GM23338 (cell line): ENCODE measurements around the gene TOMM40. TPM values are rescaled to one million over a fixed set of nuclear protein-coding genes. Genes with fewer than 3 reads are reported as not detected.

Experiments used
- ATAC-seq: fragments of 200-7000 bp; cut with Tn5 transposase; 3 replicates; pipeline ENCODE4 v1.9.1; 2020
- DNase-seq: peaks from one replicate; pipeline ENCODE4 v3.0.0-alpha.2; 2015; ENCODE audit warnings: low spot score
- H2AFZ ChIP-seq: fragments of 200-600 bp; sonication (generic); 2 replicates; pipeline ENCODE4 v1.8.0; 2016; ENCODE audit warnings: antibody characterized with exemption, mild to moderate bottlenecking, moderate library complexity
- H3F3A ChIP-seq: fragments of 200-600 bp; sonication (generic); replicated peaks from 2 replicates; pipeline ENCODE4 v1.8.0; 2017; ENCODE audit warnings: antibody characterized with exemption, mixed run types, low read depth
- H3K27ac ChIP-seq: fragments of 200-600 bp; sonication (generic); 2 replicates; pipeline ENCODE4 v1.6.1; 2016; ENCODE audit warnings: low read depth
- H3K27me3 ChIP-seq: fragments of 200-600 bp; sonication (generic); 2 replicates; pipeline ENCODE4 v1.8.0; 2016; ENCODE audit warnings: mild to moderate bottlenecking, mixed run types, moderate library complexity; ENCODE audit not compliant: insufficient read depth
- H3K36me3 ChIP-seq: fragments of 200-600 bp; sonication (generic); 2 replicates; pipeline ENCODE4 v1.8.0; 2016; ENCODE audit warnings: mild to moderate bottlenecking; ENCODE audit not compliant: insufficient read depth
- H3K4me1 ChIP-seq: fragments of 200-600 bp; sonication (generic); 2 replicates; pipeline ENCODE4 v1.8.0; 2016; ENCODE audit warnings: mild to moderate bottlenecking, moderate library complexity; ENCODE audit not compliant: insufficient read depth
- H3K4me2 ChIP-seq: fragments of 200-600 bp; sonication (generic); 2 replicates; pipeline ENCODE4 v1.7.1; 2017; ENCODE audit warnings: mixed run types
- H3K4me3 ChIP-seq: fragments of 200-600 bp; sonication (generic); 2 replicates; pipeline ENCODE4 v1.6.1; 2016; ENCODE audit warnings: mixed run types
- H3K79me2 ChIP-seq: fragments of 200-600 bp; sonication (generic); replicated peaks from 2 replicates; pipeline ENCODE4 v1.8.0; 2017; ENCODE audit warnings: mild to moderate bottlenecking; ENCODE audit not compliant: insufficient read depth
- H3K9me2 ChIP-seq: fragments of 200-600 bp; sonication (generic); 2 replicates; pipeline ENCODE4 v1.8.0; 2017; ENCODE audit not compliant: insufficient read depth
- H4K20me1 ChIP-seq: fragments of 200-600 bp; sonication (generic); replicated peaks from 2 replicates; pipeline ENCODE4 v1.8.0; 2017; ENCODE audit warnings: mild to moderate bottlenecking; ENCODE audit not compliant: insufficient read depth
- H3K27ac Mint-ChIP-seq: 2 replicates; pipeline ENCODE4 v1.8.0; 2020; ENCODE audit warnings: inconsistent platforms, mild to moderate bottlenecking, moderate library complexity, mixed read lengths
- H3K27me3 Mint-ChIP-seq: 3 replicates; pipeline ENCODE4 v1.8.0; 2022; ENCODE audit warnings: low read depth, mild to moderate bottlenecking, moderate library complexity, mixed read lengths, inconsistent platforms; ENCODE audit not compliant: insufficient read depth, poor library complexity
- H3K36me3 Mint-ChIP-seq: 3 replicates; pipeline ENCODE4 v1.8.0; 2021; ENCODE audit warnings: low read depth, mild to moderate bottlenecking, inconsistent platforms, moderate library complexity, mixed read lengths
- H3K4me1 Mint-ChIP-seq: 3 replicates; pipeline ENCODE4 v1.8.0; 2020; ENCODE audit warnings: mild to moderate bottlenecking, inconsistent platforms, mixed read lengths
- H3K4me3 Mint-ChIP-seq: 3 replicates; pipeline ENCODE4 v1.8.0; 2021; ENCODE audit warnings: moderate library complexity, mild to moderate bottlenecking, inconsistent platforms, mixed read lengths
- H3K9me3 Mint-ChIP-seq: 3 replicates; pipeline ENCODE4 v1.8.0; 2020; ENCODE audit warnings: moderate library complexity, mild to moderate bottlenecking, inconsistent platforms, mixed read lengths
- CREB1 ChIP-seq: fragments of 250-450 bp; sonication (Bioruptor Pico); IDR thresholded peaks from 2 replicates; pipeline ENCODE4 v1.5.0; 2020; ENCODE audit warnings: low read depth, mild to moderate bottlenecking, moderate library complexity
- EZH2 ChIP-seq: fragments of 200-600 bp; sonication (generic); IDR thresholded peaks from one replicate; pipeline ENCODE4 v1.8.0; 2017; ENCODE audit warnings: antibody characterized with exemption, mild to moderate bottlenecking, low read depth; ENCODE audit not compliant: unreplicated experiment
- STAT1 ChIP-seq: IDR thresholded peaks from one replicate; pipeline ENCODE4 v1.6.1; 2016; ENCODE audit warnings: antibody characterized with exemption; ENCODE audit not compliant: unreplicated experiment
- ZNF114 ChIP-seq: fragments of 250-450 bp; sonication (Bioruptor Pico); IDR thresholded peaks from 2 replicates; pipeline ENCODE4 v1.5.0; 2020; ENCODE audit warnings: mild to moderate bottlenecking, moderate library complexity
- polyA plus RNA-seq: library from polyadenylated mRNA; unstranded; fragments of >200 nt; fragmentation: Nextera tagmentation; extraction: Ambion mirVana; gene quantifications from 2 replicates; pipeline ENCODE4 v1.2.1, GENCODE V29; 2016
- total RNA-seq: library from RNA; depleted of rRNA; stranded (reverse); fragments of >200 nt; shearing (Covaris generic); gene quantifications from 2 replicates; pipeline ENCODE4 v1.2.3, GENCODE V29; 2014
- TF ChIP-seq, protein P1 (sequence below): fragments of 250-450 bp; sonication (Bioruptor Pico); IDR thresholded peaks from 2 replicates; pipeline ENCODE4 v1.5.0; 2020; ENCODE audit warnings: mild to moderate bottlenecking, moderate library complexity
- TF ChIP-seq, protein P2 (sequence below), 2 experiments: fragments of 200-600 bp in 1 of 2; sonication (generic) in 1 of 2; conservative IDR thresholded peaks; 2 replicates each; pipeline versions ENCODE4 v1.5.1 to v1.6.1; 2016 to 2017; ENCODE audit warnings: antibody characterized with exemption in 2 of 2, low read depth in 2 of 2, mild to moderate bottlenecking in 2 of 2, moderate library complexity in 1 of 2
- TF ChIP-seq, protein P3 (sequence below): IDR thresholded peaks from one replicate; pipeline ENCODE4 v1.6.1; 2018; ENCODE audit warnings: antibody characterized with exemption; ENCODE audit not compliant: unreplicated experiment

TOMM40 gene
- total and polyA plus RNA-seq, 2 experiments from 2014 or later: 142 to 273 TPM

DNA sequence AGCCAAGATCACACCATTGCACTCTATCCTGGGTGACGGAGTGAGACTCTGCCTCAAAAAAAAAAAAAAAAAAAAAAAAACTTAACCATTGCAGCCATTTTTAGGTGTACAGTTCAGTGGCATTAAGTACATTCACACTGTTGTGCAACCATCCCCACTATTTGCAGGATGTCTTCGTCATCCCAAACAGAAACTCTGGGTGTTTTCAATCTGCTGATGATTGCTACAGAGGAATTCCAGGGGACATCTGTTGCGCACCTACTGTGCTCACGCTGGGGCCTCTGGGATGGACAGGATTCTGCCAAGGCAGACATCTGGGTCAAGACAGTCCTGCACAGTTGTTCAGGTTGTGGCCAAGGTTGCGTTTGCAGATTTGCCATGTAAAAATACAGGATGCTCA, 48.6 kb downstream of the TOMM40 start:
- H3K79me2 ChIP-seq: no peaks in the 10 kb centered on the region
- H3K9me3 Mint-ChIP-seq: no peaks in the 10 kb centered on the region; the same call in 2 of the 3 replicates
- H3K27me3 Mint-ChIP-seq: peaks cover 13% of the 10 kb centered on the region
- H4K20me1 ChIP-seq: no peaks in the 10 kb centered on the region
- no peak overlapping the region for H3K4me3 Mint-ChIP-seq
- no peaks in the 10 kb centered on the region for H3K36me3 ChIP-seq
- no peaks in the 10 kb centered on the region for H3K27me3 ChIP-seq
- H3K4me1 Mint-ChIP-seq: peaks cover 6% of the 10 kb centered on the region; the same call in 1 of the 3 replicates
- ATAC-seq (no peak), DNase-seq (no peak)
- H3K27ac ChIP-seq: no peak overlapping the region
- H3K27ac Mint-ChIP-seq: no peak overlapping the region
- H3K36me3 Mint-ChIP-seq: no peaks in the 10 kb centered on the region; the same call in 2 of the 3 replicates
- 0 out of 2 replicates have a peak, but pooled peaks cover 5% of the 10 kb centered on the region for H3F3A ChIP-seq
- no peaks in the 10 kb centered on the region for H3K4me1 ChIP-seq
- H3K9me2 ChIP-seq: no peaks in the 10 kb centered on the region
- H3K4me3 ChIP-seq: no peak overlapping the region
- no peak for TF ChIP-seq EZH2
- TF ChIP-seq ZNF114 (CRISPR knock-in tag): no peak
- no peak for TF ChIP-seq CREB1 (CRISPR knock-in tag)
- TF ChIP-seq STAT1: no peak
- H2AFZ ChIP-seq: no peak overlapping the region
- no peak overlapping the region for H3K4me2 ChIP-seq

GRCh38 chr19:44942067-44942571, 51.1 kb downstream of the TOMM40 start, which contains the start of gene APOC4:
TSS of gene APOC4 (plus strand) at chr19:44942237. CDS start at chr19:44942278, 41 bp downstream.
- H3K4me1 ChIP-seq: no peaks in the 10 kb centered on the region
- ATAC-seq (no peak), DNase-seq (no peak)
- no peaks in the 10 kb centered on the region; the same call in 2 of the 3 replicates for H3K9me3 Mint-ChIP-seq
- no peak within 1 kb of the TSS for H3K27ac ChIP-seq
- no peaks in the 10 kb centered on the region for H3K79me2 ChIP-seq
- no peaks in the 10 kb centered on the region; the same call in 2 of the 3 replicates for H3K36me3 Mint-ChIP-seq
- TF ChIP-seq, protein P1, sequence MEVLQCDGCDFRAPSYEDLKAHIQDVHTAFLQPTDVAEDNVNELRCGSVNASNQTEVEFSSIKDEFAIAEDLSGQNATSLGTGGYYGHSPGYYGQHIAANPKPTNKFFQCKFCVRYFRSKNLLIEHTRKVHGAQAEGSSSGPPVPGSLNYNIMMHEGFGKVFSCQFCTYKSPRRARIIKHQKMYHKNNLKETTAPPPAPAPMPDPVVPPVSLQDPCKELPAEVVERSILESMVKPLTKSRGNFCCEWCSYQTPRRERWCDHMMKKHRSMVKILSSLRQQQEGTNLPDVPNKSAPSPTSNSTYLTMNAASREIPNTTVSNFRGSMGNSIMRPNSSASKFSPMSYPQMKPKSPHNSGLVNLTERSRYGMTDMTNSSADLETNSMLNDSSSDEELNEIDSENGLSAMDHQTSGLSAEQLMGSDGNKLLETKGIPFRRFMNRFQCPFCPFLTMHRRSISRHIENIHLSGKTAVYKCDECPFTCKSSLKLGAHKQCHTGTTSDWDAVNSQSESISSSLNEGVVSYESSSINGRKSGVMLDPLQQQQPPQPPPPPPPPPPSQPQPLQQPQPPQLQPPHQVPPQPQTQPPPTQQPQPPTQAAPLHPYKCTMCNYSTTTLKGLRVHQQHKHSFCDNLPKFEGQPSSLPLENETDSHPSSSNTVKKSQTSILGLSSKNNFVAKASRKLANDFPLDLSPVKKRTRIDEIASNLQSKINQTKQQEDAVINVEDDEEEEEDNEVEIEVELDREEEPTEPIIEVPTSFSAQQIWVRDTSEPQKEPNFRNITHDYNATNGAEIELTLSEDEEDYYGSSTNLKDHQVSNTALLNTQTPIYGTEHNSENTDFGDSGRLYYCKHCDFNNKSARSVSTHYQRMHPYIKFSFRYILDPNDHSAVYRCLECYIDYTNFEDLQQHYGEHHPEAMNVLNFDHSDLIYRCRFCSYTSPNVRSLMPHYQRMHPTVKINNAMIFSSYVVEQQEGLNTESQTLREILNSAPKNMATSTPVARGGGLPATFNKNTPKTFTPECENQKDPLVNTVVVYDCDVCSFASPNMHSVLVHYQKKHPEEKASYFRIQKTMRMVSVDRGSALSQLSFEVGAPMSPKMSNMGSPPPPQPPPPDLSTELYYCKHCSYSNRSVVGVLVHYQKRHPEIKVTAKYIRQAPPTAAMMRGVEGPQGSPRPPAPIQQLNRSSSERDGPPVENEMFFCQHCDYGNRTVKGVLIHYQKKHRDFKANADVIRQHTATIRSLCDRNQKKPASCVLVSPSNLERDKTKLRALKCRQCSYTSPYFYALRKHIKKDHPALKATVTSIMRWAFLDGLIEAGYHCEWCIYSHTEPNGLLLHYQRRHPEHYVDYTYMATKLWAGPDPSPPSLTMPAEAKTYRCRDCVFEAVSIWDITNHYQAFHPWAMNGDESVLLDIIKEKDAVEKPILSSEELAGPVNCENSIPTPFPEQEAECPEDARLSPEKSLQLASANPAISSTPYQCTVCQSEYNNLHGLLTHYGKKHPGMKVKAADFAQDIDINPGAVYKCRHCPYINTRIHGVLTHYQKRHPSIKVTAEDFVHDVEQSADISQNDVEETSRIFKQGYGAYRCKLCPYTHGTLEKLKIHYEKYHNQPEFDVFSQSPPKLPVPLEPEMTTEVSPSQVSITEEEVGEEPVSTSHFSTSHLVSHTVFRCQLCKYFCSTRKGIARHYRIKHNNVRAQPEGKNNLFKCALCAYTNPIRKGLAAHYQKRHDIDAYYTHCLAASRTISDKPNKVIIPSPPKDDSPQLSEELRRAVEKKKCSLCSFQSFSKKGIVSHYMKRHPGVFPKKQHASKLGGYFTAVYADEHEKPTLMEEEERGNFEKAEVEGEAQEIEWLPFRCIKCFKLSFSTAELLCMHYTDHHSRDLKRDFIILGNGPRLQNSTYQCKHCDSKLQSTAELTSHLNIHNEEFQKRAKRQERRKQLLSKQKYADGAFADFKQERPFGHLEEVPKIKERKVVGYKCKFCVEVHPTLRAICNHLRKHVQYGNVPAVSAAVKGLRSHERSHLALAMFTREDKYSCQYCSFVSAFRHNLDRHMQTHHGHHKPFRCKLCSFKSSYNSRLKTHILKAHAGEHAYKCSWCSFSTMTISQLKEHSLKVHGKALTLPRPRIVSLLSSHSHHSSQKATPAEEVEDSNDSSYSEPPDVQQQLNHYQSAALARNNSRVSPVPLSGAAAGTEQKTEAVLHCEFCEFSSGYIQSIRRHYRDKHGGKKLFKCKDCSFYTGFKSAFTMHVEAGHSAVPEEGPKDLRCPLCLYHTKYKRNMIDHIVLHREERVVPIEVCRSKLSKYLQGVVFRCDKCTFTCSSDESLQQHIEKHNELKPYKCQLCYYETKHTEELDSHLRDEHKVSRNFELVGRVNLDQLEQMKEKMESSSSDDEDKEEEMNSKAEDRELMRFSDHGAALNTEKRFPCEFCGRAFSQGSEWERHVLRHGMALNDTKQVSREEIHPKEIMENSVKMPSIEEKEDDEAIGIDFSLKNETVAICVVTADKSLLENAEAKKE (CRISPR knock-in tag): no peak
- TF ChIP-seq, protein P2, sequence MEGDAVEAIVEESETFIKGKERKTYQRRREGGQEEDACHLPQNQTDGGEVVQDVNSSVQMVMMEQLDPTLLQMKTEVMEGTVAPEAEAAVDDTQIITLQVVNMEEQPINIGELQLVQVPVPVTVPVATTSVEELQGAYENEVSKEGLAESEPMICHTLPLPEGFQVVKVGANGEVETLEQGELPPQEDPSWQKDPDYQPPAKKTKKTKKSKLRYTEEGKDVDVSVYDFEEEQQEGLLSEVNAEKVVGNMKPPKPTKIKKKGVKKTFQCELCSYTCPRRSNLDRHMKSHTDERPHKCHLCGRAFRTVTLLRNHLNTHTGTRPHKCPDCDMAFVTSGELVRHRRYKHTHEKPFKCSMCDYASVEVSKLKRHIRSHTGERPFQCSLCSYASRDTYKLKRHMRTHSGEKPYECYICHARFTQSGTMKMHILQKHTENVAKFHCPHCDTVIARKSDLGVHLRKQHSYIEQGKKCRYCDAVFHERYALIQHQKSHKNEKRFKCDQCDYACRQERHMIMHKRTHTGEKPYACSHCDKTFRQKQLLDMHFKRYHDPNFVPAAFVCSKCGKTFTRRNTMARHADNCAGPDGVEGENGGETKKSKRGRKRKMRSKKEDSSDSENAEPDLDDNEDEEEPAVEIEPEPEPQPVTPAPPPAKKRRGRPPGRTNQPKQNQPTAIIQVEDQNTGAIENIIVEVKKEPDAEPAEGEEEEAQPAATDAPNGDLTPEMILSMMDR (conservative IDR thresholded peaks at IDR 0.05; ENCODE audit: low read depth in 2 of 2): no peak
- TF ChIP-seq EZH2: no peak
- TF ChIP-seq, protein P3, sequence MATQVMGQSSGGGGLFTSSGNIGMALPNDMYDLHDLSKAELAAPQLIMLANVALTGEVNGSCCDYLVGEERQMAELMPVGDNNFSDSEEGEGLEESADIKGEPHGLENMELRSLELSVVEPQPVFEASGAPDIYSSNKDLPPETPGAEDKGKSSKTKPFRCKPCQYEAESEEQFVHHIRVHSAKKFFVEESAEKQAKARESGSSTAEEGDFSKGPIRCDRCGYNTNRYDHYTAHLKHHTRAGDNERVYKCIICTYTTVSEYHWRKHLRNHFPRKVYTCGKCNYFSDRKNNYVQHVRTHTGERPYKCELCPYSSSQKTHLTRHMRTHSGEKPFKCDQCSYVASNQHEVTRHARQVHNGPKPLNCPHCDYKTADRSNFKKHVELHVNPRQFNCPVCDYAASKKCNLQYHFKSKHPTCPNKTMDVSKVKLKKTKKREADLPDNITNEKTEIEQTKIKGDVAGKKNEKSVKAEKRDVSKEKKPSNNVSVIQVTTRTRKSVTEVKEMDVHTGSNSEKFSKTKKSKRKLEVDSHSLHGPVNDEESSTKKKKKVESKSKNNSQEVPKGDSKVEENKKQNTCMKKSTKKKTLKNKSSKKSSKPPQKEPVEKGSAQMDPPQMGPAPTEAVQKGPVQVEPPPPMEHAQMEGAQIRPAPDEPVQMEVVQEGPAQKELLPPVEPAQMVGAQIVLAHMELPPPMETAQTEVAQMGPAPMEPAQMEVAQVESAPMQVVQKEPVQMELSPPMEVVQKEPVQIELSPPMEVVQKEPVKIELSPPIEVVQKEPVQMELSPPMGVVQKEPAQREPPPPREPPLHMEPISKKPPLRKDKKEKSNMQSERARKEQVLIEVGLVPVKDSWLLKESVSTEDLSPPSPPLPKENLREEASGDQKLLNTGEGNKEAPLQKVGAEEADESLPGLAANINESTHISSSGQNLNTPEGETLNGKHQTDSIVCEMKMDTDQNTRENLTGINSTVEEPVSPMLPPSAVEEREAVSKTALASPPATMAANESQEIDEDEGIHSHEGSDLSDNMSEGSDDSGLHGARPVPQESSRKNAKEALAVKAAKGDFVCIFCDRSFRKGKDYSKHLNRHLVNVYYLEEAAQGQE: no peak
- H3K4me3 Mint-ChIP-seq: no peak within 1 kb of the TSS
- no peaks in the 10 kb centered on the region for H3K9me2 ChIP-seq
- 0 out of 2 replicates have a peak, but pooled peaks cover 5% of the 10 kb centered on the region for H3F3A ChIP-seq
- H2AFZ ChIP-seq: no peak within 1 kb of the TSS
- H4K20me1 ChIP-seq: no peaks in the 10 kb centered on the region
- H3K4me1 Mint-ChIP-seq: no peaks in the 10 kb centered on the region
- H3K4me3 ChIP-seq: no peak within 1 kb of the TSS
- peaks cover 14% of the 10 kb centered on the region for H3K27me3 Mint-ChIP-seq
- no peaks in the 10 kb centered on the region for H3K27me3 ChIP-seq
- no peaks in the 10 kb centered on the region for H3K36me3 ChIP-seq
- no peak within 1 kb of the TSS for H3K4me2 ChIP-seq
- no peak within 1 kb of the TSS for H3K27ac Mint-ChIP-seq
